LHCN-M2 (cell line): ENCODE data around the gene MYH14. TPM values are rescaled to one million over a fixed set of nuclear protein-coding genes. Genes with fewer than 3 reads are reported as not detected.
"Not testable (repeated sequence)": the region's sequence is repeated elsewhere in the genome, so short reads cannot be mapped to it uniquely, and the experiment has no call there.

Source experiments
- DNase-seq: peaks from one replicate; pipeline ENCODE4 v3.0.0-alpha.2; 2012; ENCODE audit warnings: low read depth
- total RNA-seq: library from RNA; depleted of rRNA; stranded (reverse); fragments of >200 nt; gene quantifications from 2 replicates; pipeline ENCODE4 v1.2.3, GENCODE V29; 2014

Gene MYH14
- total RNA-seq, 1 experiment from 2014 or later, result not detected

DNA sequence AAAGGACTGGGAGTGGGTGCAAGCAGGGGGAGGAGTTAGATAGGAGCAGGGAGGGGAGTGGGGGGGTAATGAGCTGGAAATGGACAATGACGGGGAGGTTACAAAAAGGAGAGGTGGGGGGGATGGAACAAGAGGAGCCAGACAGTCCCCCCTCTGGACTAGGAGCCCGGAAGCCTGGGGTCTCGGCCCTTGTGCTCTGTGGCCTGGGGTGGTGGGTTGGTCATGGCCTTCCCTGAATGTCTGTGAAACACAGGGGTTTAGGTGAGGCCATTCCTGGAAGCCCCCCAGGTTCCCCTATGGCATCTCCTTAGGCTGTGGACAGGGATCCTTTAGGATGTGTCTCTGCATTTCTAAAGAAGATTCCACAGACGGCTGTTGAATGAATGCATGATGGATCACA is 113.7 kb downstream of the MYH14 start:
- DNase-seq, result no peak

DNA sequence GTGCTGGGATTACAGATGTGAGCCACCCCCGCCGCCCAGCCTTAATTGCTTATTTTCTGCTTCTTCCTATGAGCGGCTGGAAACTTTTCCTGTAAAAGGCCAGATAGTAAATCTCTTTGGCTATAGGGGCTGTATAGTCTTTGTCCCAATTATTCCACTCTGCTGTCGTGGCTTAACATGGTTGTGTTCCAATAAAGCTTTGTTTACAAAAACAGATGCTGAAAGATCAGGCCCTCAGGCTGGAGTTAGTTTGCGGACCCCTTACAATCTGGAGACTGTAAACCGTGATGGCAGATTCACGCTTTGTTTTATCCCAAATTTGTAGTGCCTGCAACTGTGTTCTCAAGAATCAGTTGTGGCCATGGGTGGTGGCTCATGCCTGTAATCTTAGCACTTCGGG is 115.0 kb downstream of the MYH14 start:
- DNase-seq, result no peak

DNA sequence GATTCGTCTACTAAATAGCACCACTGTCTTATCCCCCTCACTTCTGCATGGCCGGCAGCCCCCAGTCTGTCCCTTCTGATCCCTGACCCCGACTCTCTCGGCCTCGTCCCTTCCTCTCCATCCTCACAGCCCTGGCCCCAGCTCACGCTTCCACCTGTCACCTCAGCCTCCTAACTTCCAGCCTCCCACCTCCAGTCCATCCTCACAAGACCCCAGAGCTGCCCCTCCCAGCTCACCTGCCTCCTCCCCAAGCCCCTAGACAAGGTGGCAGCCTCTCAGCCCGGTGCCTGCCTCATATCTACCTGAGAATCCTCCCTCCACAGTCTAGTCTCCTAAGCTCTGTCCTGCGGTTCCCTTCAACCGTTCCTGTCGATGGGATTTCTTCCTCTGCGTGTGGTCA is 115.7 kb downstream of the MYH14 start:
- DNase-seq, result no peak

DNA sequence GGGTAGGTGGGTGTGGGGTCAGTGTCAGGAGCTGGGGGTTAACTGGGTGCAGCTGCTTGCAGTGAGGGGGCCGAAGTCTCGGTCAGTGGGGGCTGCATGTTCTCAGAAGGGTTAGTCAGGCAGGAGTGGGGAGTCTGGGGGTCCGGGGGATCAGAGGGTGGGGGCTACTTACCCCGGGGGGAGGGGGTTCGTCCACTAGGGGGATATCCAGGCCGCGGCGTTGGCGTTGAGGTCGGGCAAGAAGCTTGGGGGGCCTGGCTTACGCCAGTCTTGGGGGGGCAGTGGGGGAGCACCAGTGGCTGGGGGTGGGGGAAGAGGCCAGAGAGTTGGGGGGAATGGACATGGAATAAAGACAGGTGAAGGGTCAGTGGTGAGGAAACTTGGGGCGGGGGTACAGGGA is 116.6 kb downstream of the MYH14 start:
- DNase-seq, result no peak

DNA sequence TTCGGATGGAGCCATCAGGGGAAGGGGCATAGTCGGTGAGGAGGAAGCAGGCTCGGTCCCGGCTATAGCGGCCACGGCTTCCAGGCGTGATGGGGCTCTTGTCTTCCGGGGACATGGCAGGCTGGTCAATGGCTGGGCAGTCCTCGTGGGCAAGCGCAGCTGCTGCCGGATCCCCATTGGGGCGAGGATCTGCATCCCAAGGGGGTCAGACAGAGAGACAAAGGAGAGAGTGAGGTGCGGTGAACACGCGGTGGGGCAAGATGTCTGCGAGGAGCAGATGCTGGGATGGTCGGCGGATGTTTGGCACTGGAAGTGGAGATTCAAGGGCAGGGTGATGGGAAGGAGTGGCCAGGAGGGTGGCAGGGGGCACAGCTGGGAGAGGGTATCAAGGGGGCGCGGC is 117.2 kb downstream of the MYH14 start:
- no peak for DNase-seq

DNA sequence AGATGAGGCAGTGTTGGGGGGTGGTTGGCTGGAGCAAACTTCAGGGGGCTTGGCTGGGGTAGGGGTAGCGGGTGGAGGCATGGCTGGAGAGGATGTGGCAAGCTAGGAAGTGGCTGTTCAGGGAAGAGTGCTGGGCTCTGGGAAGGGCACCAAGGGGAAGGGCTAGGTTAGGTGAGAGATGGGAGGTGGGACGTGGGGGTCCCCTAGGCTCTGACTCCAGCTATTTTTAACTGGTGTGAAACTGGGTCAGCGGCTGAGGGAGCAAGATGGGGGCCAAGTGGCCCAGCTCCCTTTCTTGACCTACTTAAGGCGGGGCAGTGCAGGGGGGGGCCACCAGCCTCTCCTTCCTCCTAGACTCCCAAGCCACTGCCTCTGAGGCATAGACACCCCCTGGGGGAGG is 118.4 kb downstream of the MYH14 start:
- DNase-seq, result no peak

DNA sequence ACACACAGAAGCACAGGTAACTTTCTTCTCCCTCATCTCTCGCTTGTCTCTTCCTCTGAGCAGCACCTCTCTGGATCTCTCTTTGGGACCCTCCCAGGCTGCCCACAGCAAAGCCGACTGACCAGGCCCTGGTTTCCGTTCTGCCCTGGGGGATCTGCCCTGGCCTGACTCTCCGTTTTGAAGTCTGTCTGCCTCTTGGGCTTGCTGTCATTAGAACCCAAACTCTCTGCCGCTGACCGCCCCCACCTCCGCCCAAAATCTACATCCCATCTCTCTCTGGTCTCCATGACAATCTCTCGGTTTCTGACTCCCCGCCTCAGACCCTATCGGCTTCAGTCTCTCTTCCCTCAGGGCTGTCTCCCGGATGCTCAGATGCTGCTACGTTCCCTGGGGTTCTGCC is 118.8 kb downstream of the MYH14 start:
- DNase-seq, result no peak

DNA sequence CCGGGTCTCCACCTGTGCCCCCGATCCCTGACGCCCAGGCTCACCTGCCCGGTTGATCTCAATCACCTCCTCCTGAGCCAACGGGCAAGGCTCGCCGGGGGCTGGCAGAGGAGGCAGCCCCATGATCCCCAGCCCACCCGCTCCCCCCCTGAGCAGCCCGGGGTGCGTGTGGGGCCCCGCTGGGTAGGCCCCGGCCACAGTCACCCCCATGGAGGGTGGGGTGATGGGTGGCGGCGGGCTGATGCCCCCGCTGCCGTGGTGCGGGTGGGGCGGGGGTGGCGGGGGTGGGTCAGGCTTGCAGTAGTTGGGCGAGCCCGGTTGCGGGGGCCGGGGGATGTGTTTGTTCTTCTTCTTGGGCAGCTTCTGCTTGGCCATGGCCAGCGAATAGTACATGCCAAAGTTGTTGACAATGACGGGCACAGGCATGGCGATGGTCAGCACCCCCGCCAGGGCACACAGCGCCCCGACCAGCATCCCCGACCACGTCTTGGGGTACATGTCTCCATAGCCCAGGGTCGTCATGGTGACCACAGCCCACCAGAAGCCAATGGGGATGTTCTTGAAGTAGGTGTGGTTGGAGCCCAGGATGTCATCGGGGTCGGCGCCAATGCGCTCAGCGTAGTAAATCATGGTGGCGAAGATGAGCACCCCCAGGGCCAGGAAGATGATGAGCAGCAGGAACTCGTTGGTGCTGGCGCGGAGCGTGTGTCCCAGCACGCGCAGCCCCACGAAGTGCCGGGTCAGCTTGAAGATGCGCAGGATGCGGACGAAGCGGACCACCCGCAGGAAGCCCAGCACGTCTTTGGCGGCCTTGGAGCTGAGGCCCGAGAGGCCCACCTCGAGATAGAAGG is 119.7 kb downstream of the MYH14 start:
- no peak for DNase-seq

DNA sequence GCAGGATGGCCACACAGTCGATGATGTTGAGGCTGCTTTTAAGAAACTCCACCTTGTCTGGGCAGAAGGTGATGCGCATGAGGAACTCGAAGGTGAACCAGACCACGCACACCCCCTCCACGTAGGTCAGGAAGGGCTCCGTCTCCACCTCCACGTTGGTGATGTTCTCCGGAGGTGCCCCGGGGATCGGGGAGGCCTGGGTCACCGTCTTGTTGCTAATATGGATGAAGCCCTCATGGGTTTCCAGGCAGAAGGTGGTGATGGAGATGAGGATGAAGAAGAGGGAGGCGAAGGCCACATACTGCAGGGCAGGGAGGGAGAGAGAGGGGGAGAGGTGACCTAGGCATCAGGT is 120.3 kb downstream of the MYH14 start:
- no peak for DNase-seq

DNA sequence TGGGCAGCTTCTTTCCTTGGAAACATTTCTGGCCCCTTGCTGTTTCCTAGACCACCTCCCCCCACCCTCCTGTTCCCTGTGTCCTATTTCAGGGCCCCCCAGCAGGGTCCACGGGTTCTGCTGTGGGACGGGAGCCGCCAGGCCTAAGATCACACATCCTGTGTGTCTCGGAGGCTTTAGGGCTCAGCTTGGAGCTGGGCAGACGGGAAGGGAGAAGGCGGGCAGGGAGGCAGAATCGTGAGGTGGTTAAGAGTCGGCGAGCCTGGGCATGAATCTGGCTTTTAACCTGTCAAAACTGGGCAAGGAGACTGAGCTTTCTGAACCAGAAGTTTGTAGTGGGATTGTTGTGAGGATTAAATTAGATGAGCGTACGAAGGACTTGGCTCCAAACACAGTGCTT is 120.9 kb downstream of the MYH14 start:
- no peak for DNase-seq

DNA sequence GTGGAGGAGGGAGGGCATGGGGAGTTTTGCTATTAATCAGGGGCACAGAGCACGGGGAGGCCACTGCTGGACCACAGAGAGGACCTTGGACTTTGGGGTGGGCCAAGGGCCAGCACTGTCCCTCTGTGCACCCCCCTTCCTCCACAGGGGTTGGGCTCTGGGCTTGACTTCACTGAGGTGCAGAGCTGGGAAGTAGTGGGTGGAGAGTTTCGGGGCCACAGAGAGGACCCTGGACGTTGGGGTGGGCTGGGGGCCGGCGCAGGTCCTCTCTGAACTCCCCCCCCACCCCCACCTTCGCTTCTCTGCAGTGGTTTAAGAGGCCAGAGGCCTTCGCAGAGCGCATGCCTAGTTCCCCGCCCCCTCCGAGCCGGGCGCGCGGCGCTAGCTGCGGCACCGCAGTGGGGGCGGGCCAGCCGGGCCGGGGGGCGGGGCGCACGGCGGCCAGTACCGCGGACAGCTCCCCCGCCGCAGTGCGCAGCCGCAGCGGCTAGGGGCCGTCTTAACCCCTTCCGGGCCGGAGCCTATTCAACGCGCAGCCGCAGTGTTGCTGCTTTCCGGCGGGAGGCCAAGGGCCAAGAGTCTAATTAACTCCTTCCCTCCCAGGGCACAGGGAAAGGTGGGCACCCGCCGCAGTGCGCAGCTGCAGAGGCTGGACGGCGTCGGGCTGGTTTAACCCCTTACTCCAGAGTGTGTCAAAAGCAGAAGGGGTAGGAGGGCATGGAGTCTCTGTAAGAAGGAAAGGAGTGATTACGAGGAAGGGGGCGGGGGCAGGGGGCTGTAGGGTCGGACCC is 122.1 kb downstream of the MYH14 start:
- DNase-seq, result no peak

DNA sequence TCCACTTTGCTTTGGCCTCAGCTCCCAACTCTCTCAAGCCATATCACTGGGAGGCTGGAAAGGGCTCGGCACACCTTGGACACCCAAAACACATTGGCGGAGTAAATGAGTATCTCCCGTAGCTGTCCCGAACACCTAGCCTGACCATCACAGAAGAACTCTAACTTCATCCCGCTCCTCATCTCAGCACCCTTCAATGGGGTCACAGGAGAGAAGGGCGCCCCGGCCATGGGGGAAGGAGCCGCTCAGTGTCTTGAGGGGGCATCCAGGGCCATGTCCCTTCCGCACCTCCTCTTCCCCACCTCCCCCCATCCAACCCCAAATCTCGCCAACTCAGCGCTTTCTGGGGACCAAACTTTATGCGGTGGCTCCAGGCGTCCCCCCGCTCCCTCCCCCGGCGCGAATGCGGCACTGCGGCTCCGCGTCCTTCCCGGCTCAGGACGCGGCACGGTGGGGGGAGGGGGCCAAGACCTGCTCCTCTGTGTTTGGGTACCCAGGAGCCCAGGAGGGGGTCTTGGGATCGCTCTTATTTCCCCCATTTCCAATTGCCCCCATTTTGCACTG is 122.8 kb downstream of the MYH14 start:
- no peak for DNase-seq

DNA sequence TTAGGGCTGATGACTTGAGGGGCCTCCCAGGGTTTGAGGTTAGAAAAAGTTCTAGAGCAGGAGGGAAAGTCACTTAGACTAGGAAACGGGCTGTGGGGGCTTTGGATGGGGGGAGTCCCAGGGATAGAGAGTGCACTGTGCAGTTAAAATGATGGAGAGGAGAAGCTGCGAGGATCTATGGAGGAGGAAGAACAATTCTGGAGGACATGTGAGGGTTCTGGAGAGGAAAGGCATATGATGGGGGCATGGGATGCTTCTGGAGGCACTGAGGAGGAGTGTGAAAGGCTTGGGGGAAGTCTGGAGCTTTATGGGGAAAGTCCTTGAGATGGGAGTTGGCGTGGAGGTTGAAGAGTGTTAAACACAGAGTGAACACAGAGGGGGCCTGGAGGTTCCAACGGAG is 123.6 kb downstream of the MYH14 start:
- no peak for DNase-seq

DNA sequence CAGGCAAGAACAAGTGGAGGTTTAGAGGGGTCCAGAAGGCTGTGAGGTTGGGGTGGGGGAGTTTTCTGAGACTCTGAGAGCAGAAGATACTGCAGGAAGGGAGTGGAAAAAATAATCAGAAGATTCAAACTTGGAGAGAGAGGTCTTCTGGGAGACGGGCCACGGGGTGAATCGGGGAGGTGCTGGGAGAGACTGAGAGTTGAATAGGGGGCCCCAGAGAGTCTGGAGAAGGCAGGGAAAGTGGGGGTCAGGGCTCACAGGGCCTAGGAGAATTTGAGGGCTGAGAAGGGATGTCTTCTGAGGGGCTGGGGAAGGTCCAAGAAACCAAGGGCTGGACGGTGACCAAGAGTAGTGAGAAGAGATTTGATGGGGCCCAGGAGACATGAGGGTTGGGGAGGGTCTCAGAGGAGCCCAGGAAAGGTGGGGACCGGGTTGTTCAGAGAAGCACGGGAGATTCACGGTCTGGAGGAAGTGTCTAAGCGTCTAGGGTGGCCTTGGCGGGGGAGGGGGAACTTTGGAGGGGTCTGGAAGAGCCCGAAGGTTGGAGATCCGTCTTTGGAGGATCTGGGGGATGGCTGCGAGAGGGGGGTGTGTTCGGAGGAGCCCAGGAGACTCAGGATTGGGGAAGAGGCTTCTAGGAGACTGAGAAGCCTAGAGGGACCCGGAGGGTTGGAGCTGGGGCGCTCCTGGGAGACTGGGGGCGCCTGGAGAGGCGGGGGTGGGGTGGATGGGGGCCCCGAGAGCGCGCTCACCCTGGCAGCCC is 124.2 kb downstream of the MYH14 start:
- DNase-seq, result no peak

DNA sequence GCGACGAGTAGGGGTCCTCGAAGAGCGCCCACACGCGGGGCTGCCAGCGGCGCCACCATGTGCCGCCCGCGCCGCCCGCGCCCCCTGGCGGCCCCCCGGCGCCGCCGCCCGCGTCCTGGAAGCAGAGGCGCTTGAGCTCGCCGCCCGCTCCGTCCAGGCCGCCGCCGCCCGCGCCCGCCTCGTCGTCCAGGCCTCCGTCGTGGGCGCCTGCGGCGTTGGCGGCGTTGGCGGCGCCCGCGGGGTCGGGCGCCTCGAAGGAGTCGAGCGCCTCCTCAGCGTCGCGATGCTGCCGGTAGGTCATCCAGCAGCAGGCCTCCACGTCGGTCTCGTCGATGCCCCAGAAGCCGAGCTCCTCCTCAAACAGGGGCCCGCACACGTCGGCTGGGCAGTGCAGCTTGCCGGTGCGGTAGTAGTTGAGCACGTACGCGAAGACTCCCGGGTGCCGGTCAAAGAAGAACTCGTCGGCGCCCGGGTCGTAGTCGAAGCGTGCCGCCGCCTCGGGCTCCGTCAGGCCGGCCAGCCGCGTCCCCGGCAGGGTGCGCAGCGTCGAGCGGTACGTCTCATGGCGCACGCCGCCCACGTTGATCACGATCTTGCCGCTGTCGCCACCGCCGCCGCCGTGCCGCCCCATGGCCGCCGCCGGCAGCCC is 124.9 kb downstream of the MYH14 start:
- DNase-seq, result no peak

DNA sequence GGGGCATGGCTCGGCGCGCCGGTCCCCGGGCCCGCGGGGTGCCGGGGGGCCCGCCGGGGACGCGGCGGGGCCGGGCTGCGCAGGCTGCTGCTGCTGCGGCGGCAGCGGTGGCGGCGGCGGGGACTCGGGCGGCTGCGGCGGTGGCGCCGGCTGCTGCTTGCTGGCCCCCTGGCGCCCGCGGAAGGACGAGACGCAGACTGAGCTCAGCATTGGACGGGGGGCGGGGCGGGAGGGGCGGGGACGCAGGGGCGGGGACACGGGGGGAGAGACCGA is 125.4 kb downstream of the MYH14 start:
- no peak for DNase-seq

DNA sequence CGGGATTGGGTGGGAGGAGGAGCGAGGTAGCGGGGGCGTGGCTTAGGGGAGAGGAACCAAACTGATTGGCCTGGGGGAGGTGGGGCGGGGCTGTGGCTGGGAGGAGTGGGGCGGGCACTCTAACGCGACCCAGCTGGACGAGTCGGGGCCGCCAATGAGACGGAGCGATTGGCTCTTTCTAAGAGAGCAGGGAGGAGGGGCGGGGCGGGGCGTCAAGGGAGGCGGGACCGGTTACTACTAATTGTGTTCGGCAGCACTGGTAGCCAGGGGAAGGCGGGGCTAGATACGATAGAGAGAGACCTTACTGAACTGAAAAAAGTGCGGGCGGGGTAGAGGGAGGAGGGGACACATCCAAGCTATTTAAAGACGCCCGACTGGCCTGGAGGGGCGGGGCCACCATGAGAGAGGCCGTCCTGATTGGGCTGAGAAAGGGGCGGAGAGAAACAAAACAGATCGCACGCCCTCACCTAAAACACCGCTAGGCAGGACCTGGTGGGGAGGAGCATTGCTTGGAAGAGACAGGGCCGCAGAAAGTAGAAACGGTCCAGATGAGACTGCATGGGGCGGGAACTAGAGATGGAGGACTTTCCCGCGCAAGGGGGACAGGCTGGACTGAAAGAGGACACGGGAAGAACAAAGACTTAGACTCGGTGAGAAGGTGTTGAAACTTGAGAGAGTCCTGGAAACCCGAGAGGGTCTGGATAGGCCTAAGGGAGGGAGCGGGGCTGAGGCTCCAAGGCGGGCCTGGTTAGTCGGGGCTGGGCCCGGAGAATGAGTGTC is 125.9 kb downstream of the MYH14 start, which contains the start of gene KCNC3:
KCNC3 (minus strand) TSS at position 232 of the 780 bp plus-strand sequence. CDS start 295 bp downstream, outside the sequence.
- DNase-seq, result no peak

DNA sequence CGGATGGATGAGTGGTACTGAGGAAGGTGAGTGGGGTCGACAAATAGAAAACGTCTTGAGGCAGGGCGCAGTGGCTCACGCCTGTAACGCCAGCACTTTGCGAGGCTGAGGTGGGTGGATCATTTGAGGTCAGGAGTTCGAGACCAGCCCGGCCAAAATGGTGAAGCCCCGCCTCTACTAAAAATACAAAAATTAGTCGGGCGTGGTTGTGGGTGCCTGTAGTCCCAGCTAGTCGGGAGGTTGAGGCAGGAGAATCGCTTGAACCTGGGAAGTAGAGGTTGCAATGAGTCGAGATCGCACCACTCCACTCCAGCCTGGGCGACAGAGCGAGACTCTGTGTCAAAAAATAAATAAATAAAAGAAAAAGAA is 126.5 kb downstream of the MYH14 start:
- DNase-seq, result not testable (repeated sequence)

DNA sequence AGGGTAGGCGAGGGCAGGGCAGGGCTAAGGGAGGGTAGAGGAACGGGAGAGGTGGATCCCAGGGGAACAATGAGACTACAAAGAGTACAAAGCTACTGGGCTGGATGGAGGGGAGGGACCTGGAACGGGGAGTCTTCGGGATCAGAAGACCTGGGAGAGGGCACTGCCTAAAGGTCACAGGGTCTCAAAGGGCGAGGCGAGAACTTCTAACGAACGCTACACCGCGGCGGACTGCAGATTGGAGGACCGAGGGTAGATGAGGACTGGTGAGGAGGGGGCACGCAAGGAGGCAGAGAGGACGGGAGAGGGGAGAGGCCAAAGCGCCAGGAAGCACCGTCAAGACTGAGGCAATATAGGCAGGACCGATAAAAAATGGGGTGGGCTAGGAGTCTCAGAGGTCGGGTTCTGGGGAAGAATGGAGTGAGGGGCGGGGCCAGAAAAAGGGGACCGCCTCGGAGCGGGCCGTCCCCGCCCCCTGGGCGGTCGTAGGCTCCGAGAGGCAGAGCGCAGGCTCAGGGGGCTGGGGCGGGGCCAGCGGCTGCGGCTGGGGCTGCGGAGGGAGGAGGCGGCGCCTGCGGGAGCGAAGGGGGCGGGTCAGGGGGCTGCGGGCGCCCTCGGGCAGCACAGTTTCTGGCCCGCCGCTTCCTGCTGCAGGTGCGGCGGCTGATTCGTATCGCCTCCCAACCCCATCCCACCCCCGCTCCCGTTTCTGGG is 127.1 kb downstream of the MYH14 start:
- DNase-seq, result no peak
